ENCODE data around the gene MTHFD2L. TPM values are rescaled to one million over a fixed set of nuclear protein-coding genes. Genes with fewer than 3 reads are reported as not detected.
"Not testable (repeated sequence)": the region's sequence is repeated elsewhere in the genome, so short reads cannot be mapped to it uniquely, and the experiment has no call there.

Gene MTHFD2L
- total RNA-seq, 3 donors from 2014 or later = 10.7 to 12.9 (median 11.6) TPM

DNA sequence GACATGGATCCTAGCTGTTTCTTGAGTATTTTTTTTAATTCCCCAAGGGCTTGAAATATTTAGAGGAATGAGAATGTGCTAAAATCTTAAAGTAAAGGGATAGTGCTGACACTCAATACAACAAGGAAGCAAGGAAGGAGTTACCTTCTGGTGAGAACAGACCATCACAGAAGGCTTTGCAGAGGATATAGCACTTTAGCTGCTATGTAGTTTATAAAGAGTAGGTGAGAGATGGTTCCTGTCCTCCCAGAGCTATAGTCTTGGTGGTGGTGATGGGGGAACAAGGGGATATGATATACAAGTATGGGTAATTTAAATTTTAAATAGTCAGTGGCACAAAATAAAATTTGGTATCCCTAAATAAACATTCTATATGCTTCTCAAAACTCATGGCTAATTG lies 47.6 kb downstream of the MTHFD2L start:
- intact Hi-C loops (cut with DNase I, micrococcal nuclease) = no loop called here
- no peaks in the 10 kb centered on the region for H3K36me3 ChIP-seq (ENCODE audit: low read depth)
- TF ChIP-seq CTCF (IDR thresholded peaks at IDR 0.05) = no peak
- no peak overlapping the region for H3K4me3 ChIP-seq
- peaks cover 11% of the 10 kb centered on the region for H3K4me1 ChIP-seq (ENCODE audit: low read depth)
- no peak for ATAC-seq
- DNase-seq = no peak
- H3K9me3 ChIP-seq = no peaks in the 10 kb centered on the region

- no peak for TF ChIP-seq CTCF (IDR thresholded peaks at IDR 0.05)
- no peak for ATAC-seq
- Histone ChIP-seq H3K4me3 (no peak overlapping the region), H3K36me3 (ENCODE audit: low read depth) (no peaks in the 10 kb centered on the region), H3K9me3 (no peaks in the 10 kb centered on the region), H3K4me1 (ENCODE audit: low read depth) (peaks cover 10% of the 10 kb centered on the region)
- intact Hi-C loops (cut with DNase I, micrococcal nuclease) = no loop called here
- DNase-seq = no peak
Observed at GRCh38 chr4:74206088-74206825, 48.3 kb downstream of the MTHFD2L start.

DNA sequence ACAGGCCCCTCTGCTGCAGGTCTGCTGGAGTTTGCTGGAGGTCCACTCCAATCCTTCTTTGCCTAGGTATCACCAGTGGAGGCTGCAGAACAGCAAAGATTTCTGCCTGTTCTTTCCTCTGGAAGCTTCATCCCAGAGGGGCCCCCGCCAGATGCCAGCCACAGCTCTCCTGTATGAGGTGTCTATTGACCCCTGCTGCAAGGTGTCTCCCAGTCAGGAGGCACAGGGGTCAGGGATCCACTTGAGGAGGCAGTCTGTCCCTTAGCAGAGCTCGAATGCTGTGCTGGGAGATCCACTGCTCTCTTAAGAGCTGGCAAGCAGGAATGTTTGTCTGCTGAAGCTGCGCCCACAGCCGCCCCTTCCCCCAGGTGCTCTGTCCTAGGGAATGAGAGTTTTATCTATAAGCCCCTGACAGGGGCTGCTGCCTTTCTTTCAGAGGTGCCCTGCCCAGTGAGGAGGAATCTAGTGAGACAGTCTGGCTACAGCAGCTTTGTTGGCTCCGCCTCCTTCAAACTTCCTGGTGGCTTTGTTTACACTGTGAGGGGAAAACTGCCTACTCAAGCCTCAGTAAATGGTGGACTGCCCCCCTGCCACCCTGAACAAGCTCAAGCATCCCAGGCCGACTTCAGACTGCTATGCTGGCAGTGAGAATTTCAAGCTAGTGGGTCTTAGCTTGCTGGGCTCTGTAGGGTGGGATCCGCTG lies 56.7 kb downstream of the MTHFD2L start:
- H3K4me3 ChIP-seq; H3K4me1 ChIP-seq (ENCODE audit: low read depth); intact Hi-C loops (cut with DNase I, micrococcal nuclease); H3K36me3 ChIP-seq (ENCODE audit: low read depth); H3K9me3 ChIP-seq: not testable (repeated sequence)
- ATAC-seq = peak; percentile 55
- DNase-seq = peak in 1 of 3 donors; percentile 47

- H3K4me3 ChIP-seq; H3K36me3 ChIP-seq (ENCODE audit: low read depth); H3K9me3 ChIP-seq; intact Hi-C loops (cut with DNase I, micrococcal nuclease); H3K4me1 ChIP-seq (ENCODE audit: low read depth); DNase-seq; ATAC-seq: not testable (repeated sequence)
Observed at GRCh38 chr4:74215236-74215635, 57.3 kb downstream of the MTHFD2L start.

DNA sequence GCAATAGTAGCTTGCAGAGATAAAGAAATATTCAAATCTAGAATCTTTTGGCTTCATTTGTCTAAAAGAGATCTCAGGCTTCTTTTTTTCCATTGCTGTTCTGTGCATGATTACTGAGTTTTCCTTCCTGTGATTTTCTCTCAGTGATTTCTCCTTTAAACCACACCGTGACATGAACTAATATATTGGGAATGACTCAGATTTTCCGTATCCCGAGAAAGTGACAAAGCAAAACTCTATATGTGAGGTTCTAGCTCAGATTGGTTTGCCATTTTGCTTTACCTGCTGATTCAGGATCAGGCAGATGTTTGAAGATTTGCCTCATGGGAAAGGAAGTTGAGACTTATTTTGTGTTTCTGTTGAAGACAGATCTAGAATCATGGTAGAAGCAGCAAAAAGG lies 59.4 kb downstream of the MTHFD2L start:
- intact Hi-C loops (cut with DNase I, micrococcal nuclease) = no loop called here
- ATAC-seq = no peak
- Histone ChIP-seq H3K4me3 (no peak overlapping the region), H3K9me3 (peaks cover 2% of the 10 kb centered on the region), H3K36me3 (ENCODE audit: low read depth) (no peaks in the 10 kb centered on the region), H3K4me1 (ENCODE audit: low read depth) (no peaks in the 10 kb centered on the region)
- no peak for TF ChIP-seq CTCF (IDR thresholded peaks at IDR 0.05)
- no peak for DNase-seq

DNA sequence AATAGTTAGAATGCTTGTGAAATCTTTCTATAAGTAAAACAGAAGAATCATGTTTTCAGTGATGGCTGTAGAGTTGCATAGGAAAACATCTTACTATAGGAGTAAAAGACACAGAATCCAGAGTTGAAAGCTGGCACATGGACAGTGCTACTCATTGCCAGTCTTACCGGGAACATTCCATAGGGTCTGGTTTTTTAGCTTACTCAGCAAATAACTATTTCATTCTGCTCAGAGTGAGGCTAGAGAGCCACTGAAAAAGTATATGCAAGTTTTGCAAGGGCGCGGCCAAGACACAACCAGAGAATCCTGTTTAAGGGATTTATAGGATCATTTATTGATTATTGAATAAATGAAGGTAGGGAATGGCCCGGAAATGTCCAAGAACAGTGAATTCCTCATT lies 60.3 kb downstream of the MTHFD2L start:
- DNase-seq = no peak
- intact Hi-C loops (cut with DNase I, micrococcal nuclease) = no loop called here

More for the DNA sequence above, 60.3 kb downstream of the MTHFD2L start:
- no peak overlapping the region for H3K4me3 ChIP-seq
- no peak for ATAC-seq
- no peaks in the 10 kb centered on the region for H3K9me3 ChIP-seq
- TF ChIP-seq CTCF (IDR thresholded peaks at IDR 0.05) = no peak
- H3K4me1 ChIP-seq (ENCODE audit: low read depth) = no peaks in the 10 kb centered on the region
- H3K36me3 ChIP-seq (ENCODE audit: low read depth) = no peaks in the 10 kb centered on the region
